Hepatocyte (in vitro differentiated cells): ENCODE measurements around the gene CD93. TPM values are rescaled to one million over a fixed set of nuclear protein-coding genes. Genes with fewer than 3 reads are reported as not detected.

ENCODE experiments used
- DNase-seq: peaks from one replicate; pipeline ENCODE4 v3.0.0-alpha.2; 2016; ENCODE audit warnings: low spot score
- H2AFZ ChIP-seq: fragments of 200-600 bp; sonication (generic); 2 replicates; pipeline ENCODE4 v1.6.0; 2016; ENCODE audit warnings: antibody characterized with exemption, mild to moderate bottlenecking
- H3K27ac ChIP-seq: fragments of 200-600 bp; sonication (generic); 2 replicates; pipeline ENCODE4 v1.5.1; 2016; ENCODE audit warnings: mild to moderate bottlenecking
- H3K27me3 ChIP-seq: fragments of 200-600 bp; sonication (generic); 2 replicates; pipeline ENCODE4 v1.6.1; 2016
- H3K36me3 ChIP-seq: fragments of 200-600 bp; sonication (generic); replicated peaks from 2 replicates; pipeline ENCODE4 v1.5.1; 2016; ENCODE audit warnings: low read depth; ENCODE audit not compliant: insufficient read depth
- H3K4me1 ChIP-seq: fragments of 200-600 bp; sonication (generic); 2 replicates; pipeline ENCODE4 v1.5.1; 2016; ENCODE audit warnings: mild to moderate bottlenecking, moderate library complexity; ENCODE audit not compliant: insufficient read depth
- H3K4me2 ChIP-seq: fragments of 200-600 bp; sonication (generic); 2 replicates; pipeline ENCODE4 v1.6.0; 2016
- H3K4me3 ChIP-seq: fragments of 200-600 bp; sonication (generic); 2 replicates; pipeline ENCODE4 v1.5.1; 2016; ENCODE audit warnings: mild to moderate bottlenecking
- H3K79me2 ChIP-seq: fragments of 200-600 bp; sonication (generic); 2 replicates; pipeline ENCODE4 v1.6.0; 2017; ENCODE audit warnings: mild to moderate bottlenecking
- H3K9me2 ChIP-seq: fragments of 200-600 bp; sonication (generic); replicated peaks from 2 replicates; pipeline ENCODE4 v1.6.0; 2017; ENCODE audit warnings: mild to moderate bottlenecking; ENCODE audit not compliant: insufficient read depth
- H3K9me3 ChIP-seq: fragments of 200-600 bp; sonication (generic); 2 replicates; pipeline ENCODE4 v1.5.1; 2016; ENCODE audit warnings: low read depth, mild to moderate bottlenecking
- H4K20me1 ChIP-seq: fragments of 200-600 bp; sonication (generic); 2 replicates; pipeline ENCODE4 v1.6.0; 2016; ENCODE audit warnings: mild to moderate bottlenecking; ENCODE audit not compliant: insufficient read depth, poor library complexity, severe bottlenecking
- EZH2 ChIP-seq: fragments of 200-600 bp; sonication (generic); IDR thresholded peaks from 2 replicates; pipeline ENCODE4 v1.6.1; 2016; ENCODE audit warnings: antibody characterized with exemption, mild to moderate bottlenecking, borderline replicate concordance
- EZH2phosphoT487 ChIP-seq: fragments of 200-600 bp; sonication (generic); IDR thresholded peaks from one replicate; pipeline ENCODE4 v1.6.1; 2018; ENCODE audit warnings: antibody characterized with exemption, mild to moderate bottlenecking, low read depth, moderate library complexity; ENCODE audit not compliant: unreplicated experiment, severe bottlenecking
- WGBS: methylation state at CpG from one replicate; pipeline ENCODE4 v1.1.6; 2016; ENCODE audit warnings: low lambda C conversion rate; ENCODE audit errors: missing lambda C conversion rate; 5-methylcytosine and 5-hydroxymethylcytosine counted together
- polyA plus RNA-seq: library from polyadenylated mRNA; unstranded; fragments of >200 nt; fragmentation: Nextera tagmentation; extraction: Ambion mirVana; gene quantifications from 2 replicates; pipeline ENCODE4 v1.2.1, GENCODE V29; 2016
- total RNA-seq: library from RNA; depleted of rRNA; stranded (reverse); fragments of >200 nt; gene quantifications from 2 replicates; pipeline ENCODE4 v1.2.3, GENCODE V29; 2014
- TF ChIP-seq, protein P1 (sequence below): fragments of 200-600 bp; sonication (generic); IDR thresholded peaks from 2 replicates; pipeline ENCODE4 v1.5.1; 2016; ENCODE audit warnings: antibody characterized with exemption, mild to moderate bottlenecking; ENCODE audit not compliant: poor library complexity

CD93 gene
- total and polyA plus RNA-seq, 2 experiments from 2014 or later: 0.07 to 2.1 TPM

GRCh38 chr20:23125159-23125558 lies 39.0 kb upstream of the CD93 start:
- 79% methylated on average over 5 of the region's 5 CpGs for WGBS
- no peaks in the 10 kb centered on the region for H3K79me2 ChIP-seq
- H2AFZ ChIP-seq: no peak overlapping the region
- no peaks in the 10 kb centered on the region for H3K36me3 ChIP-seq
- no peak overlapping the region for H3K4me2 ChIP-seq
- TF ChIP-seq EZH2 (no peak), EZH2phosphoT487 (no peak)
- TF ChIP-seq, protein P1, sequence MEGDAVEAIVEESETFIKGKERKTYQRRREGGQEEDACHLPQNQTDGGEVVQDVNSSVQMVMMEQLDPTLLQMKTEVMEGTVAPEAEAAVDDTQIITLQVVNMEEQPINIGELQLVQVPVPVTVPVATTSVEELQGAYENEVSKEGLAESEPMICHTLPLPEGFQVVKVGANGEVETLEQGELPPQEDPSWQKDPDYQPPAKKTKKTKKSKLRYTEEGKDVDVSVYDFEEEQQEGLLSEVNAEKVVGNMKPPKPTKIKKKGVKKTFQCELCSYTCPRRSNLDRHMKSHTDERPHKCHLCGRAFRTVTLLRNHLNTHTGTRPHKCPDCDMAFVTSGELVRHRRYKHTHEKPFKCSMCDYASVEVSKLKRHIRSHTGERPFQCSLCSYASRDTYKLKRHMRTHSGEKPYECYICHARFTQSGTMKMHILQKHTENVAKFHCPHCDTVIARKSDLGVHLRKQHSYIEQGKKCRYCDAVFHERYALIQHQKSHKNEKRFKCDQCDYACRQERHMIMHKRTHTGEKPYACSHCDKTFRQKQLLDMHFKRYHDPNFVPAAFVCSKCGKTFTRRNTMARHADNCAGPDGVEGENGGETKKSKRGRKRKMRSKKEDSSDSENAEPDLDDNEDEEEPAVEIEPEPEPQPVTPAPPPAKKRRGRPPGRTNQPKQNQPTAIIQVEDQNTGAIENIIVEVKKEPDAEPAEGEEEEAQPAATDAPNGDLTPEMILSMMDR: no peak
- H3K27me3 ChIP-seq: no peaks in the 10 kb centered on the region
- no peaks in the 10 kb centered on the region for H3K9me2 ChIP-seq
- H3K4me3 ChIP-seq: no peak overlapping the region
- H3K9me3 ChIP-seq: no peaks in the 10 kb centered on the region
- no peaks in the 10 kb centered on the region for H4K20me1 ChIP-seq
- H3K4me1 ChIP-seq: peaks cover 28% of the 10 kb centered on the region
- peak overlapping the region; percentile 9 for H3K27ac ChIP-seq
- DNase-seq: no peak

GRCh38 chr20:23123886-23124285 lies 37.8 kb upstream of the CD93 start:
- H3K4me3 ChIP-seq: no peak overlapping the region
- no peak overlapping the region for H3K4me2 ChIP-seq
- WGBS: 89% methylated on average over 10 of the region's 10 CpGs
- H3K9me3 ChIP-seq: no peaks in the 10 kb centered on the region
- no peaks in the 10 kb centered on the region for H3K9me2 ChIP-seq
- peaks cover 24% of the 10 kb centered on the region for H3K4me1 ChIP-seq
- no peaks in the 10 kb centered on the region for H4K20me1 ChIP-seq
- H3K27me3 ChIP-seq: no peaks in the 10 kb centered on the region
- H3K36me3 ChIP-seq: no peaks in the 10 kb centered on the region
- H3K79me2 ChIP-seq: no peaks in the 10 kb centered on the region
- TF ChIP-seq, protein P1: no peak
- TF ChIP-seq EZH2: no peak
- no peak for TF ChIP-seq EZH2phosphoT487
- DNase-seq: no peak
- H2AFZ ChIP-seq: no peak overlapping the region
- peak overlapping the region; percentile 9 for H3K27ac ChIP-seq

DNA sequence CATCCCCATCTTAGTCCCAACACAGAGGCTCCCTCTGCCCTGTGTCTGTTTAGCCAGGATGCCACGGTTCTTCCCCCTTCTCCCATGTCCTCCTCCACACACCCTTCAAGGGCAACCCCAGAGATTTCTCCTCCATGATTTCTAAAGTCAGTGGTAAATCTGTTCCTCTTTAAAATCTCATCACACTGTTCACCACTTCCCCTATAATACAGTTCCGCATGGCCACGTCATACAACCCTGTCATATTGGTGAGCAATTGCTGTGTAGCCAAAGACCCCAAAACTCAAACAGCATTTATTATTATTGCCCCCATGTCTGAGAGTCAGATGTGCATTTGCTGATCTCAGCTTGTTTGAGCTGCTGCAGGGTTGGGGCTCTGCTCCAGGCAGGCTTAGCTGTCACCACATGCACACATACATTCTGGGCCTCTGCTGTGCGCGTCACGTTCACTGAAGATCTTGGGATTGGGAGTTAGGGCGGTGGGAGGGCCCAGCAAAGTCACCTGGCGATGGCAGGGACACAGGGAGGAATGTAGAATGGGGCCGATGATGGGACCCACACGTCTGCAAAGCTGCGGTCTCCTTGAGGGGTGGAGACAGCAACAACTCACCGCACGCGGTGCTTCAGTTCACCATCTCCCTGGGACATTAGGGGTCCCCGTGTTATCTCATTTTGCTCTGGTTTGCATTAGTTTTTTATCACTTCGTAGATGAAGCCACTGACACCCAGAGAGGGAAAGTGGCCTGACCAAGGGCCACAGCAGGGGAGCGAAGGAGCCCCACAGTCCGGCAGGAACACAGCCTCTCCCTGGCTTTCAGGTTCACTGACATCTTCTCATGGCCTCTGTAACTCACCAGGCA lies 36.9 kb upstream of the CD93 start:
- Histone ChIP-seq H3K27ac (no peak overlapping the region), H2AFZ (no peak overlapping the region)
- TF ChIP-seq EZH2: no peak
- TF ChIP-seq, protein P1: no peak
- no peak for TF ChIP-seq EZH2phosphoT487

More for the DNA sequence above, 36.9 kb upstream of the CD93 start:
- DNase-seq: no peak
- no peaks in the 10 kb centered on the region for H3K9me2 ChIP-seq
- H3K9me3 ChIP-seq: no peaks in the 10 kb centered on the region
- WGBS: 94% methylated on average over 17 of the region's 18 CpGs
- no peaks in the 10 kb centered on the region for H4K20me1 ChIP-seq
- H3K4me2 ChIP-seq: no peak overlapping the region
- no peaks in the 10 kb centered on the region for H3K79me2 ChIP-seq
- no peak overlapping the region for H3K4me3 ChIP-seq
- peaks cover 24% of the 10 kb centered on the region for H3K4me1 ChIP-seq
- no peaks in the 10 kb centered on the region for H3K36me3 ChIP-seq
- H3K27me3 ChIP-seq: no peaks in the 10 kb centered on the region
